IMR-90 (cell line): ENCODE data around the gene ZACN. TPM values are rescaled to one million over a fixed set of nuclear protein-coding genes. Genes with fewer than 3 reads are reported as not detected.

ENCODE experiments used
- ATAC-seq: fragments of 200-7000 bp; cut with Tn5 transposase; 2 replicates; pipeline ENCODE4 v1.9.1; 2020; ENCODE audit warnings: low read depth, mild to moderate bottlenecking, moderate library complexity
- BruUV-seq: library from RNA; stranded (reverse); fragments of 400-500 nt; replicated peaks from 2 replicates; lab custom pipeline; 2021; lab: Mats Ljungman, UMichigan
- CTCF ChIA-PET: fragments of 300-600 bp; formaldehyde crosslinking; extraction: SDS; loops from one replicate; lab custom pipeline; 2021; ENCODE audit warnings: antibody characterized with exemption; lab: Yijun Ruan, JAX
- POLR2A ChIA-PET: fragments of 300-600 bp; sonication (Branson Sonifier 250); formaldehyde crosslinking; loops from one replicate; lab custom pipeline; 2022; ENCODE audit warnings: antibody characterized with exemption; ENCODE audit not compliant: unreplicated experiment; lab: Charles Lee
- DNase-seq: peaks from one replicate; pipeline ENCODE4 v3.0.0; 2013
- H2AFZ ChIP-seq: replicated peaks from 2 replicates; pipeline ENCODE3; 2013; ENCODE audit warnings: low read length, mild to moderate bottlenecking; ENCODE audit not compliant: poor library complexity
- H2AK5ac ChIP-seq: 2 replicates; pipeline ENCODE4 v1.6.1; 2013; ENCODE audit warnings: low read depth, low read length, inconsistent platforms
- H2AK9ac ChIP-seq: replicated peaks from 2 replicates; pipeline ENCODE3; 2013; ENCODE audit warnings: mild to moderate bottlenecking, low read depth, low read length, moderate library complexity; ENCODE audit not compliant: poor library complexity
- H2BK120ac ChIP-seq: 2 replicates; pipeline ENCODE4 v1.6.1; 2013; ENCODE audit warnings: low read depth, low read length, inconsistent platforms
- H2BK15ac ChIP-seq: 3 replicates; pipeline ENCODE4 v1.6.1; 2013; ENCODE audit warnings: low read depth, low read length, inconsistent platforms
- H2BK20ac ChIP-seq: 2 replicates; pipeline ENCODE4 v1.6.1; 2013; ENCODE audit warnings: low read depth, mild to moderate bottlenecking, inconsistent platforms, low read length, moderate library complexity
- H2BK5ac ChIP-seq: 2 replicates; pipeline ENCODE4 v1.6.1; 2013; ENCODE audit warnings: mild to moderate bottlenecking, low read depth, low read length, inconsistent platforms; ENCODE audit not compliant: poor library complexity, severe bottlenecking
- H3K14ac ChIP-seq: replicated peaks from 2 replicates; pipeline ENCODE4 v1.6.1; 2013; ENCODE audit warnings: low read depth, low read length, inconsistent platforms
- H3K18ac ChIP-seq: 2 replicates; pipeline ENCODE4 v1.6.1; 2013; ENCODE audit warnings: low read depth, low read length, control low read depth
- H3K23ac ChIP-seq: 2 replicates; pipeline ENCODE4 v1.6.1; 2013; ENCODE audit warnings: low read depth, low read length, inconsistent platforms
- H3K27ac ChIP-seq: 2 replicates; pipeline ENCODE4 v1.5.1; 2013; ENCODE audit warnings: mild to moderate bottlenecking, control low read depth, low read length; ENCODE audit not compliant: insufficient read depth
- H3K27me3 ChIP-seq: 2 replicates; pipeline ENCODE4 v1.6.1; 2013; ENCODE audit warnings: low read length; ENCODE audit not compliant: control insufficient read depth, insufficient read depth
- H3K36me3 ChIP-seq: 2 replicates; pipeline ENCODE4 v1.6.1; 2013; ENCODE audit warnings: low read length, mixed read lengths; ENCODE audit not compliant: control insufficient read depth, insufficient read depth
- H3K4ac ChIP-seq: 2 replicates; pipeline ENCODE4 v1.6.1; 2013; ENCODE audit warnings: low read depth, low read length, inconsistent platforms
- H3K4me1 ChIP-seq: 2 replicates; pipeline ENCODE4 v1.6.1; 2013; ENCODE audit warnings: low read length, mixed read lengths; ENCODE audit not compliant: control insufficient read depth, insufficient read depth
- H3K4me2 ChIP-seq: 2 replicates; pipeline ENCODE4 v1.6.1; 2013; ENCODE audit warnings: low read depth, mild to moderate bottlenecking, control low read depth, low read length, moderate library complexity
- H3K4me3 ChIP-seq: 2 replicates; pipeline ENCODE4 v1.5.1; 2013; ENCODE audit warnings: low read depth, mild to moderate bottlenecking, control low read depth, low read length, moderate library complexity; ENCODE audit not compliant: insufficient read depth
- H3K56ac ChIP-seq: 2 replicates; pipeline ENCODE4 v1.6.1; 2013; ENCODE audit warnings: low read length, inconsistent platforms; ENCODE audit not compliant: insufficient read depth; ENCODE audit errors: extremely low read depth
- H3K79me1 ChIP-seq, 2 experiments: 2 replicates each; pipeline ENCODE4 v1.6.1; 2013; ENCODE audit warnings: low read length in 2 of 2, inconsistent platforms in 1 of 2, low read depth in 1 of 2
- H3K9ac ChIP-seq: 2 replicates; pipeline ENCODE4 v1.6.1; 2013; ENCODE audit warnings: low read depth, low read length, control low read depth
- H3K9me1 ChIP-seq: 2 replicates; pipeline ENCODE4 v1.6.1; 2013; ENCODE audit warnings: low read length, inconsistent platforms; ENCODE audit not compliant: insufficient read depth
- H3K9me3 ChIP-seq: 2 replicates; pipeline ENCODE4 v1.6.1; 2013; ENCODE audit warnings: low read length; ENCODE audit not compliant: control insufficient read depth, insufficient read depth
- H4K20me1 ChIP-seq: 2 replicates; pipeline ENCODE4 v1.6.1; 2013; ENCODE audit warnings: low read length, inconsistent platforms; ENCODE audit not compliant: insufficient read depth
- H4K5ac ChIP-seq: 2 replicates; pipeline ENCODE4 v1.6.1; 2013; ENCODE audit warnings: mild to moderate bottlenecking, low read depth, low read length, control low read depth
- H4K8ac ChIP-seq, 2 experiments: 2 replicates each; pipeline ENCODE4 v1.6.1; 2013; ENCODE audit warnings: low read depth in 2 of 2, low read length in 2 of 2, control low read depth in 1 of 2, inconsistent platforms in 1 of 2
- H4K91ac ChIP-seq: 2 replicates; pipeline ENCODE4 v1.6.1; 2013; ENCODE audit warnings: low read depth, low read length, inconsistent platforms; ENCODE audit not compliant: insufficient read depth
- BHLHE40 ChIP-seq: fragments of 150-350 bp; IDR thresholded peaks from 2 replicates; pipeline ENCODE4 v1.6.1; 2016; ENCODE audit warnings: mild to moderate bottlenecking, low read depth, low read length
- CEBPB ChIP-seq: IDR thresholded peaks from 2 replicates; pipeline ENCODE4 v1.6.1; 2012; ENCODE audit warnings: low read depth, low read length, improper control_type of control experiment
- CHD1 ChIP-seq: IDR thresholded peaks from 2 replicates; pipeline ENCODE4 v1.6.1; 2012; ENCODE audit warnings: low read depth, low read length, improper control_type of control experiment
- FOS ChIP-seq: fragments of 150-350 bp; IDR thresholded peaks from 2 replicates; pipeline ENCODE4 v1.6.1; 2016; ENCODE audit warnings: low read depth, low read length
- MAFK ChIP-seq: IDR thresholded peaks from 2 replicates; pipeline ENCODE4 v1.6.1; 2012; ENCODE audit warnings: low read depth, low read length, improper control_type of control experiment
- MAZ ChIP-seq: IDR thresholded peaks from 2 replicates; pipeline ENCODE4 v1.6.1; 2012; ENCODE audit warnings: low read depth, mild to moderate bottlenecking, low read length, improper control_type of control experiment, moderate library complexity, borderline replicate concordance
- MXI1 ChIP-seq: IDR thresholded peaks from 2 replicates; pipeline ENCODE4 v1.6.1; 2012; ENCODE audit warnings: low read depth, mild to moderate bottlenecking, low read length, moderate library complexity, borderline replicate concordance
- NFE2L2 ChIP-seq: fragments of 150-350 bp; IDR thresholded peaks from 2 replicates; pipeline ENCODE4 v1.6.1; 2016; ENCODE audit warnings: low read depth, mild to moderate bottlenecking, low read length
- POLR2A ChIP-seq: IDR thresholded peaks from 2 replicates; pipeline ENCODE4 v1.6.1; 2012; ENCODE audit warnings: mild to moderate bottlenecking, low read depth, low read length
- RAD21 ChIP-seq: IDR thresholded peaks from 2 replicates; pipeline ENCODE4 v1.6.1; 2012; ENCODE audit warnings: low read length, improper control_type of control experiment
- RCOR1 ChIP-seq: IDR thresholded peaks from 2 replicates; pipeline ENCODE4 v1.6.1; 2012; ENCODE audit warnings: mild to moderate bottlenecking, low read length, improper control_type of control experiment; ENCODE audit not compliant: insufficient replicate concordance
- RFX5 ChIP-seq: IDR thresholded peaks from 2 replicates; pipeline ENCODE4 v1.8.0; 2012; ENCODE audit warnings: low read depth, mild to moderate bottlenecking, low read length, moderate library complexity
- SMC3 ChIP-seq: fragments of 150-350 bp; IDR thresholded peaks from 2 replicates; pipeline ENCODE4 v1.6.1; 2016; ENCODE audit warnings: low read depth, mild to moderate bottlenecking, antibody characterized with exemption, low read length, moderate library complexity
- WGBS, 2 experiments: methylation state at CpG; one replicate each; pipeline versions ENCODE4 v1.1.5 to v1.1.7; 2013; ENCODE audit warnings: missing lambda C conversion rate in 2 of 2; ENCODE audit not compliant: insufficient read length in 1 of 2; ENCODE audit errors: extremely low coverage in 2 of 2; 5-methylcytosine and 5-hydroxymethylcytosine counted together
- dilution Hi-C: fragments of 300-500 bp; cut with HindIII; formaldehyde crosslinking; loops from one replicate; pipeline ENCODE4 v1.14.3; 2018; ENCODE audit warnings: low sequenced_read_pairs; ENCODE audit not compliant: unreplicated experiment
- in situ Hi-C: fragments of 300-500 bp; cut with MboI; formaldehyde crosslinking; loops from 3 replicates; pipeline ENCODE4 v1.14.3; 2019; ENCODE audit warnings: low sequenced_read_pairs, inconsistent platforms, mixed read lengths
- intact Hi-C: fragments of 100-400 bp; cut with micrococcal nuclease; formaldehyde crosslinking; loops from 2 replicates; pipeline ENCODE4 v1.10.0; 2022
- polyA plus RNA-seq, 3 experiments: library from polyadenylated mRNA; depleted of rRNA; stranded (reverse); fragments of >200 nt; gene quantifications; 2 replicates each; pipeline ENCODE4 v1.2.3, GENCODE V29; 2012; ENCODE audit warnings: low replicate concordance in 1 of 3
- total RNA-seq: library from RNA; depleted of rRNA; stranded (reverse); fragments of >200 nt; gene quantifications from 2 replicates; pipeline ENCODE4 v1.2.3, GENCODE V29; 2012
- TF ChIP-seq, protein P1 (sequence below): fragments of 150-350 bp; IDR thresholded peaks from 2 replicates; pipeline ENCODE4 v1.6.1; 2016; ENCODE audit warnings: low read depth, mild to moderate bottlenecking, low read length, moderate library complexity, borderline replicate concordance
- TF ChIP-seq, protein P2 (sequence below): fragments of 150-350 bp; IDR thresholded peaks from 2 replicates; pipeline ENCODE4 v1.6.1; 2017; ENCODE audit warnings: mild to moderate bottlenecking, antibody characterized with exemption, low read length, low read depth
- TF ChIP-seq, protein P3 (sequence below): conservative IDR thresholded peaks from 2 replicates; pipeline ENCODE4 v1.5.1; 2012; ENCODE audit warnings: mild to moderate bottlenecking, low read depth, low read length, improper control_type of control experiment

The ZACN gene
- total and polyA plus RNA-seq, 2 of the 4 experiments (the other 2 are of a cell fraction) = not detected

DNA sequence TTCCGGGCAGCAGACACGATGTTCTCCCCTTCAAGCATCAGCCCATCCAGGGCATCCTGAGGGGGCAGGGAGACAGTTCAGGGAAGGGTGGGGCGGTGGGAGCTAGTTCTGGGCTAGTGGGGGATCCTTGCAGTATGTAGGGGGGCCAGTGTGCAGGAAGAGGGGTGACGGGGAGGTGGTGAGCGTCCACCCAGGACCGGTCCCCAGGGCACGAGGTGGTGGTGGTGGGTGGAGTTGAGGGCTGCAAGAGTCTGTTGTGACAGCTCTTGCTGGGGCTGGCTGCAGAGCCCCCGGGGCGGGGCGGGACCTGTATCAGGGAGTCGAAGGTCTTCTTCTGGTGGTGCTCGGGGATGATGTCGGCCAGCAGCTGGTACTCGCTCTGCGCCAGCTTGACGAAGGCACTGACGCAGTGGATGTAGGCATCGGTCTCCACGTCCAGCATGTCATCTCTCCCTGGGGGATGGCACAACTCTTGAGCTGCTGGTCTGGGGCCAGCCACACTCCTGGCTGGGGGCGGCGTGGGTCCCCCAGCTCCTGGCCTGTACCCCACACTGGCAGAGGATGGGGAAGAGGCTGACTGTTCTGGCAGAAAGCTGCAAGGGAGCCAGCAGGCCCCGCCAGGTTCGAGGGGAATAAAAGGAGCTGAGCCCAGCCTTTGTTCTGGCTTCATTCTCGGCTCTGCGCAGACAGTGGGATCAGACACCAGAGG, 10.0 kb downstream of the ZACN start:
- WGBS, 2 experiments = 92% methylated on average over 12 of the region's 25 CpGs; no CpG with 5 or more reads in 1 of the 2 experiments
- CTCF ChIA-PET = no interaction called here
- dilution Hi-C loops = no loop called here

More for the DNA sequence above, 10.0 kb downstream of the ZACN start:
- Histone ChIP-seq H2BK20ac (no peak overlapping the region), H3K27ac (no peak overlapping the region), H4K5ac (no peak overlapping the region), H3K9ac (no peak overlapping the region), H4K91ac (no peak overlapping the region), H3K18ac (no peak overlapping the region), H3K4me3 (no peak overlapping the region), H3K4me2 (no peak overlapping the region), H3K9me1 (no peaks in the 10 kb centered on the region), H2AFZ (no peak overlapping the region), H4K20me1 (no peaks in the 10 kb centered on the region; the same call in 1 of the 2 replicates), H3K23ac (no peak overlapping the region), H2AK9ac (no peak overlapping the region), H2AK5ac (no peak overlapping the region), H3K14ac (no peak overlapping the region), H3K27me3 (no peaks in the 10 kb centered on the region), H3K4me1 (no peaks in the 10 kb centered on the region), H2BK5ac (no peak overlapping the region), H3K9me3 (no peaks in the 10 kb centered on the region), H3K79me1 (peaks cover 0 to 14% of the 10 kb centered on the region in 2 experiments; a peak in 2 of 4 replicates), H4K8ac (no peak overlapping the region), H2BK120ac (no peak overlapping the region), H3K36me3 (peaks cover 78% of the 10 kb centered on the region), H3K56ac (no peak overlapping the region), H3K4ac (no peak overlapping the region), H2BK15ac (no peak overlapping the region)
- no peak for TF ChIP-seq POLR2A
- no peak for TF ChIP-seq MAFK
- no peak for TF ChIP-seq CEBPB
- no peak for TF ChIP-seq RAD21
- TF ChIP-seq, protein P1, sequence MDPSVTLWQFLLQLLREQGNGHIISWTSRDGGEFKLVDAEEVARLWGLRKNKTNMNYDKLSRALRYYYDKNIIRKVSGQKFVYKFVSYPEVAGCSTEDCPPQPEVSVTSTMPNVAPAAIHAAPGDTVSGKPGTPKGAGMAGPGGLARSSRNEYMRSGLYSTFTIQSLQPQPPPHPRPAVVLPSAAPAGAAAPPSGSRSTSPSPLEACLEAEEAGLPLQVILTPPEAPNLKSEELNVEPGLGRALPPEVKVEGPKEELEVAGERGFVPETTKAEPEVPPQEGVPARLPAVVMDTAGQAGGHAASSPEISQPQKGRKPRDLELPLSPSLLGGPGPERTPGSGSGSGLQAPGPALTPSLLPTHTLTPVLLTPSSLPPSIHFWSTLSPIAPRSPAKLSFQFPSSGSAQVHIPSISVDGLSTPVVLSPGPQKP = no peak
- no peak for TF ChIP-seq MAZ
- TF ChIP-seq, protein P2, sequence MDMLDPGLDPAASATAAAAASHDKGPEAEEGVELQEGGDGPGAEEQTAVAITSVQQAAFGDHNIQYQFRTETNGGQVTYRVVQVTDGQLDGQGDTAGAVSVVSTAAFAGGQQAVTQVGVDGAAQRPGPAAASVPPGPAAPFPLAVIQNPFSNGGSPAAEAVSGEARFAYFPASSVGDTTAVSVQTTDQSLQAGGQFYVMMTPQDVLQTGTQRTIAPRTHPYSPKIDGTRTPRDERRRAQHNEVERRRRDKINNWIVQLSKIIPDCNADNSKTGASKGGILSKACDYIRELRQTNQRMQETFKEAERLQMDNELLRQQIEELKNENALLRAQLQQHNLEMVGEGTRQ = no peak
- no peak for TF ChIP-seq FOS
- TF ChIP-seq BHLHE40 = no peak
- TF ChIP-seq NFE2L2 = no peak
- no peak for TF ChIP-seq RCOR1
- no peak for TF ChIP-seq RFX5
- no peak for TF ChIP-seq CHD1
- TF ChIP-seq SMC3 = no peak
- TF ChIP-seq MXI1 = no peak
- TF ChIP-seq, protein P3, sequence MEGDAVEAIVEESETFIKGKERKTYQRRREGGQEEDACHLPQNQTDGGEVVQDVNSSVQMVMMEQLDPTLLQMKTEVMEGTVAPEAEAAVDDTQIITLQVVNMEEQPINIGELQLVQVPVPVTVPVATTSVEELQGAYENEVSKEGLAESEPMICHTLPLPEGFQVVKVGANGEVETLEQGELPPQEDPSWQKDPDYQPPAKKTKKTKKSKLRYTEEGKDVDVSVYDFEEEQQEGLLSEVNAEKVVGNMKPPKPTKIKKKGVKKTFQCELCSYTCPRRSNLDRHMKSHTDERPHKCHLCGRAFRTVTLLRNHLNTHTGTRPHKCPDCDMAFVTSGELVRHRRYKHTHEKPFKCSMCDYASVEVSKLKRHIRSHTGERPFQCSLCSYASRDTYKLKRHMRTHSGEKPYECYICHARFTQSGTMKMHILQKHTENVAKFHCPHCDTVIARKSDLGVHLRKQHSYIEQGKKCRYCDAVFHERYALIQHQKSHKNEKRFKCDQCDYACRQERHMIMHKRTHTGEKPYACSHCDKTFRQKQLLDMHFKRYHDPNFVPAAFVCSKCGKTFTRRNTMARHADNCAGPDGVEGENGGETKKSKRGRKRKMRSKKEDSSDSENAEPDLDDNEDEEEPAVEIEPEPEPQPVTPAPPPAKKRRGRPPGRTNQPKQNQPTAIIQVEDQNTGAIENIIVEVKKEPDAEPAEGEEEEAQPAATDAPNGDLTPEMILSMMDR = no peak
- BruUV-seq = no TSS peak
- ATAC-seq = no peak
- DNase-seq = no peak
- intact Hi-C loops (no loop called here), in situ Hi-C loops (no loop called here)
- POLR2A ChIA-PET = no interaction called here
